GDM1 (cell line): ENCODE measurements around the gene RASSF4.
A peak's percentile ranks its signal among the peaks of the same experiment; 100 is the strongest.
"Not testable (repeated sequence)": the region's sequence is repeated elsewhere in the genome, so short reads cannot be mapped to it uniquely, and the experiment has no call there.

ENCODE experiments used
- DNase-seq: peaks from one replicate; lab custom pipeline; 2025; lab: John Stamatoyannopoulos, UW

The RASSF4 gene

GRCh38 chr10:45005284-45005683, 45.7 kb downstream of the RASSF4 start:
- DNase-seq = no peak

- DNase-seq = no peak
Observed at GRCh38 chr10:45006276-45007030, 46.9 kb downstream of the RASSF4 start.

- DNase-seq = peak; percentile 55
Observed at GRCh38 chr10:45008524-45009161, 49.0 kb downstream of the RASSF4 start.

- not testable (repeated sequence) for DNase-seq
Observed at GRCh38 chr10:45014557-45014956, 55.0 kb downstream of the RASSF4 start.

GRCh38 chr10:45015590-45015989, 56.0 kb downstream of the RASSF4 start:
- no peak for DNase-seq

GRCh38 chr10:45023426-45023825, 63.8 kb downstream of the RASSF4 start:
- no peak for DNase-seq

GRCh38 chr10:45034301-45034700, 74.7 kb downstream of the RASSF4 start:
- no peak for DNase-seq

GRCh38 chr10:45035673-45036072, 76.1 kb downstream of the RASSF4 start:
- no peak for DNase-seq

- no peak for DNase-seq
Observed at GRCh38 chr10:45040921-45041542, 81.4 kb downstream of the RASSF4 start.

GRCh38 chr10:45044290-45044689, 84.7 kb downstream of the RASSF4 start:
- DNase-seq = no peak
